NCI-H2029 (cell line): Measurements from ENCODE around the gene NLGN4Y.

Experiments used
- DNase-seq: peaks from one replicate; lab custom pipeline; 2025; lab: John Stamatoyannopoulos, UW

Gene NLGN4Y

GRCh38 chrY:14644157-14644952, 120.0 kb downstream of the NLGN4Y start:
- no peak for DNase-seq

GRCh38 chrY:14679181-14679580, 154.9 kb downstream of the NLGN4Y start:
- DNase-seq: no peak

GRCh38 chrY:14694543-14694942, 170.2 kb downstream of the NLGN4Y start:
- no peak for DNase-seq

GRCh38 chrY:14708158-14708557, 183.8 kb downstream of the NLGN4Y start:
- no peak for DNase-seq

GRCh38 chrY:14741596-14741995, 217.3 kb downstream of the NLGN4Y start:
- no peak for DNase-seq

GRCh38 chrY:14748329-14748728, 224.0 kb downstream of the NLGN4Y start:
- DNase-seq: no peak

- DNase-seq: no peak
These were observed 231.2 kb downstream of the NLGN4Y start for GRCh38 chrY:14755571-14755970.

- DNase-seq: no peak
These were observed 238.6 kb downstream of the NLGN4Y start for GRCh38 chrY:14762903-14763302.

GRCh38 chrY:14763600-14763999, 239.3 kb downstream of the NLGN4Y start:
- DNase-seq: no peak

GRCh38 chrY:14778208-14778607, 253.9 kb downstream of the NLGN4Y start:
- DNase-seq: no peak

- DNase-seq: no peak
These were observed 268.8 kb downstream of the NLGN4Y start for GRCh38 chrY:14793104-14793503.

- DNase-seq: no peak
These were observed 269.3 kb downstream of the NLGN4Y start for GRCh38 chrY:14793674-14794073.

- DNase-seq: no peak
These were observed 273.7 kb downstream of the NLGN4Y start for GRCh38 chrY:14798010-14798409.

- DNase-seq: no peak
These were observed 276.8 kb downstream of the NLGN4Y start for GRCh38 chrY:14801096-14801495.

GRCh38 chrY:14802125-14802524, 277.8 kb downstream of the NLGN4Y start:
- DNase-seq: no peak

- no peak for DNase-seq
These were observed 279.7 kb downstream of the NLGN4Y start for GRCh38 chrY:14804041-14804440.

GRCh38 chrY:14818452-14818851, 294.1 kb downstream of the NLGN4Y start:
- no peak for DNase-seq

GRCh38 chrY:14822201-14822600, 297.9 kb downstream of the NLGN4Y start:
- DNase-seq: no peak

- DNase-seq: no peak
These were observed 298.6 kb downstream of the NLGN4Y start for GRCh38 chrY:14822906-14823305.

GRCh38 chrY:14824583-14824982, 300.3 kb downstream of the NLGN4Y start:
- no peak for DNase-seq

GRCh38 chrY:14825728-14826127, 301.4 kb downstream of the NLGN4Y start:
- no peak for DNase-seq

GRCh38 chrY:14828531-14828930, 304.2 kb downstream of the NLGN4Y start:
- DNase-seq: no peak

- no peak for DNase-seq
These were observed 305.1 kb downstream of the NLGN4Y start for GRCh38 chrY:14829366-14829885.
